Measurements from ENCODE around the gene EXOC1L. TPM values are rescaled to one million over a fixed set of nuclear protein-coding genes. Genes with fewer than 3 reads are reported as not detected.

EXOC1L gene
- total RNA-seq, 3 donors from 2014 or later (not counting 1 experiment from before 2014, with no cell fraction given): not detected

DNA sequence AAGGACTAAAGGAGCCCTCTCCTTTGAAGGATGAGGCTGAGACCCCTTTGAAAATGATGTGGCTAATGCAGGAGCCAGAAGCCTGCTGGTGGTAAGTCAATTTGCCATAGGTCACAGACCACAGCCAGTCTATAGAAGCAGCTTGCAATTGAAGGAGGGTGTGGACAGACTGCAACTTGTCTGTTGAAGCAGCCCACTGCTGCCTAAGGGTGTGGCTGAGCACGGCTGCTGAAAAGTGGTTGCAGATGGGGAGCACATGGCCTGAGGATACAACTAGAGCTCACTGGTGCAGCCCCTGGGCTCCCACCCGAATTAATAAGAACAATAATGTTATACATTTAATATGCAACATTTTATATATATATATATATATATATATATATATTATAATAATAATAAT is 11.4 kb upstream of the EXOC1L start:
- H3K4me1 ChIP-seq (ENCODE audit: control insufficient read depth, insufficient read depth, low read length): no peaks in the 10 kb centered on the region
- no peaks in the 10 kb centered on the region for H3K36me3 Mint-ChIP-seq
- no peaks in the 10 kb centered on the region for H3K4me1 Mint-ChIP-seq
- no peak overlapping the region for H3K4me3 Mint-ChIP-seq
- no peaks in the 10 kb centered on the region for H3K27me3 ChIP-seq (ENCODE audit: control insufficient read depth, insufficient read depth, low read length)
- no peak for DNase-seq
- intact Hi-C loops (cut with micrococcal nuclease): no loop called here
- WGBS (ENCODE audit: insufficient coverage): 67% methylated on average over 1 of the region's 2 CpGs
- TF ChIP-seq, protein P1, sequence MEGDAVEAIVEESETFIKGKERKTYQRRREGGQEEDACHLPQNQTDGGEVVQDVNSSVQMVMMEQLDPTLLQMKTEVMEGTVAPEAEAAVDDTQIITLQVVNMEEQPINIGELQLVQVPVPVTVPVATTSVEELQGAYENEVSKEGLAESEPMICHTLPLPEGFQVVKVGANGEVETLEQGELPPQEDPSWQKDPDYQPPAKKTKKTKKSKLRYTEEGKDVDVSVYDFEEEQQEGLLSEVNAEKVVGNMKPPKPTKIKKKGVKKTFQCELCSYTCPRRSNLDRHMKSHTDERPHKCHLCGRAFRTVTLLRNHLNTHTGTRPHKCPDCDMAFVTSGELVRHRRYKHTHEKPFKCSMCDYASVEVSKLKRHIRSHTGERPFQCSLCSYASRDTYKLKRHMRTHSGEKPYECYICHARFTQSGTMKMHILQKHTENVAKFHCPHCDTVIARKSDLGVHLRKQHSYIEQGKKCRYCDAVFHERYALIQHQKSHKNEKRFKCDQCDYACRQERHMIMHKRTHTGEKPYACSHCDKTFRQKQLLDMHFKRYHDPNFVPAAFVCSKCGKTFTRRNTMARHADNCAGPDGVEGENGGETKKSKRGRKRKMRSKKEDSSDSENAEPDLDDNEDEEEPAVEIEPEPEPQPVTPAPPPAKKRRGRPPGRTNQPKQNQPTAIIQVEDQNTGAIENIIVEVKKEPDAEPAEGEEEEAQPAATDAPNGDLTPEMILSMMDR (IDR thresholded peaks at IDR 0.05): no peak
- H3K27ac ChIP-seq (ENCODE audit: low read length): no peak overlapping the region
- ATAC-seq: no peak
- no peaks in the 10 kb centered on the region for H3K36me3 ChIP-seq (ENCODE audit: control insufficient read depth, insufficient read depth, low read length)
- H3K27me3 Mint-ChIP-seq (ENCODE audit: low read depth in 2 of 2): peaks cover 7 to 10% of the 10 kb centered on the region in 2 donors
- no peak overlapping the region for H3K27ac Mint-ChIP-seq
- H3K9me3 Mint-ChIP-seq: no peaks in the 10 kb centered on the region
- H3K9me3 ChIP-seq (ENCODE audit: control insufficient read depth, insufficient read depth, low read length): no peaks in the 10 kb centered on the region
- no peak overlapping the region for H3K4me3 ChIP-seq (ENCODE audit: low read length)

DNA sequence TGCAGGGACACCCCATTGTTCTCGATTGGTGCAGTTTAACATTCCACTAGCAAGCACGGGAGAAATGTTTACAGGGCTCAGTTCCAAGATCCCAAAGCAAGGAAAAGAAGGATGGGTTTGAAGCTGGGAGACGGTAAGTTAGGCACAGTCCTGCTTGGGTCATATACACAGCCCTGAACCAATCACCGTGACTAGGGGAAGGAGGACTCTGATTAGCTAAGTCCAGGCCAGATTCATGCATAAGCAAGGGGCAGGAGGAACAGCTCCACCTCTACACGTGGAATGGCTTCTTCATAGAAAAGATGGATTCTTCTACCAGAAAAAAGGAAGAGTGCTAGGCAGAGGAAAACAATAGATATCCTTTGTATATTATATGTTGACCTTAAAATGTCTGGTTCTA is 11.0 kb upstream of the EXOC1L start:
- no peak overlapping the region for H3K27ac Mint-ChIP-seq
- H3K27ac ChIP-seq (ENCODE audit: low read length): no peak overlapping the region
- H3K27me3 ChIP-seq (ENCODE audit: control insufficient read depth, insufficient read depth, low read length): no peaks in the 10 kb centered on the region
- no peak for ATAC-seq
- TF ChIP-seq, protein P1 (IDR thresholded peaks at IDR 0.05): no peak
- no peaks in the 10 kb centered on the region for H3K9me3 ChIP-seq (ENCODE audit: control insufficient read depth, insufficient read depth, low read length)
- H3K36me3 ChIP-seq (ENCODE audit: control insufficient read depth, insufficient read depth, low read length): no peaks in the 10 kb centered on the region
- H3K4me1 ChIP-seq (ENCODE audit: control insufficient read depth, insufficient read depth, low read length): no peaks in the 10 kb centered on the region
- H3K27me3 Mint-ChIP-seq (ENCODE audit: low read depth in 2 of 2): peaks cover 6 to 7% of the 10 kb centered on the region in 2 donors
- H3K9me3 Mint-ChIP-seq: no peaks in the 10 kb centered on the region
- DNase-seq: no peak
- H3K4me3 Mint-ChIP-seq: no peak overlapping the region
- no peaks in the 10 kb centered on the region for H3K4me1 Mint-ChIP-seq
- no peaks in the 10 kb centered on the region for H3K36me3 Mint-ChIP-seq
- WGBS (ENCODE audit: insufficient coverage): 96% methylated on average over 4 of the region's 5 CpGs
- intact Hi-C loops (cut with micrococcal nuclease): no loop called here
- H3K4me3 ChIP-seq (ENCODE audit: low read length): no peak overlapping the region

DNA sequence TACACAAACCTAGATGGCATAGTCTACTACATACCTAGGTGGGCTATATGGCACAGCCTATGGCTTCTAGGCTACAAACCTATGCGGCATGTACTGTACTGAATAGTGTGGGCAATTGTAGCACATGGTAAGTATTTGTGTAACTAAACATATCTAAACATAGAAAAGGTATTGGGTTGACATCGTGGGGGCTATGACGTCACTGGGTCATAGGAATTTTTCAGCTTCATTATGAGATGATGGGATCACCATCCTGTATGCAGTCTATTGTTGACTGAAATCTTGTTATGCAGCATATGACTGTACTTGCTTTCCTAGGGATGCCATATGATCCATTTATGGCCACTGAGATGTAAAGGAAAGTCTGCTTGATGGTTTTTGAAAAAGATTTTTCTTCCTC is 1.9 kb upstream of the EXOC1L start:
- TF ChIP-seq, protein P1 (IDR thresholded peaks at IDR 0.05): no peak
- H3K36me3 Mint-ChIP-seq: no peaks in the 10 kb centered on the region
- H3K9me3 Mint-ChIP-seq: no peaks in the 10 kb centered on the region
- intact Hi-C loops (cut with micrococcal nuclease): no loop called here
- ATAC-seq: no peak
- H3K4me1 Mint-ChIP-seq: peaks cover 5% of the 10 kb centered on the region in 2 donors
- H3K4me3 Mint-ChIP-seq: no peak overlapping the region
- no peak overlapping the region for H3K4me3 ChIP-seq (ENCODE audit: low read length)
- peaks cover 22 to 28% of the 10 kb centered on the region in 2 donors for H3K27me3 Mint-ChIP-seq (ENCODE audit: low read depth in 2 of 2)
- peaks cover 5% of the 10 kb centered on the region for H3K4me1 ChIP-seq (ENCODE audit: control insufficient read depth, insufficient read depth, low read length)
- H3K36me3 ChIP-seq (ENCODE audit: control insufficient read depth, insufficient read depth, low read length): no peaks in the 10 kb centered on the region
- no peak overlapping the region for H3K27ac ChIP-seq (ENCODE audit: low read length)
- H3K27me3 ChIP-seq (ENCODE audit: control insufficient read depth, insufficient read depth, low read length): peaks cover 3% of the 10 kb centered on the region
- H3K9me3 ChIP-seq (ENCODE audit: control insufficient read depth, insufficient read depth, low read length): no peaks in the 10 kb centered on the region
- 100% methylated on average over 3 of the region's 3 CpGs for WGBS (ENCODE audit: insufficient coverage)
- H3K27ac Mint-ChIP-seq: no peak overlapping the region
- DNase-seq: no peak

DNA sequence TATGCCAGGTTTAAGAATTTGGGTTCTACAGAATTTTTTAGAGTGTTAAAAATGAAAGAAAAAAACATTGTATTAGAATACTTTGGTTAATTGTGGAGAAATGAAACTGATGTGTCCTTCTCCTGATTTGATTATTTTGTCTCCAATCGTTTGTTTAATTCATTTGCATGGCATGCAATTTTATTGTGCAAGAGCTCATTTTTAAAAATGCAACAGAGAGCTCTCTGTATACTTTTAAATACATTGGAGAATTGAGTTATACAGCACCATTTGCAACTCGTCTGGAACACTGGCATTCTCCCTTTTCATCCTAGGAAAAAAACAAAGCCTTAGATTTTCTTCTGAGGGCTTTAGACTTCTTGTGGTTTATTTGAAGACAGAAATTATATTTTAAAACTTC is 689 bp downstream of the EXOC1L start:
- H3K27ac ChIP-seq (ENCODE audit: low read length): no peak overlapping the region
- peaks cover 5% of the 10 kb centered on the region in 2 donors for H3K4me1 Mint-ChIP-seq
- H3K36me3 Mint-ChIP-seq: no peaks in the 10 kb centered on the region
- no peak for ATAC-seq
- no CpG with 5 or more reads among the region's 2 CpGs for WGBS (ENCODE audit: insufficient coverage)
- H3K9me3 Mint-ChIP-seq: no peaks in the 10 kb centered on the region
- DNase-seq: no peak
- H3K4me3 ChIP-seq (ENCODE audit: low read length): no peak overlapping the region
- no peak overlapping the region for H3K4me3 Mint-ChIP-seq
- no peaks in the 10 kb centered on the region for H3K9me3 ChIP-seq (ENCODE audit: control insufficient read depth, insufficient read depth, low read length)
- H3K27me3 Mint-ChIP-seq (ENCODE audit: low read depth in 2 of 2): peaks cover 20 to 28% of the 10 kb centered on the region in 2 donors
- peaks cover 5% of the 10 kb centered on the region for H3K27me3 ChIP-seq (ENCODE audit: control insufficient read depth, insufficient read depth, low read length)
- no peaks in the 10 kb centered on the region for H3K36me3 ChIP-seq (ENCODE audit: control insufficient read depth, insufficient read depth, low read length)
- TF ChIP-seq, protein P1 (IDR thresholded peaks at IDR 0.05): no peak
- intact Hi-C loops (cut with micrococcal nuclease): no loop called here
- peaks cover 5% of the 10 kb centered on the region for H3K4me1 ChIP-seq (ENCODE audit: control insufficient read depth, insufficient read depth, low read length)
- no peak overlapping the region for H3K27ac Mint-ChIP-seq

All from natural killer cell (primary cell).